Measurements from ENCODE around the gene AKAP8.
"Not testable (repeated sequence)": the region's sequence is repeated elsewhere in the genome, so short reads cannot be mapped to it uniquely, and the experiment has no call there.

Gene AKAP8

GRCh38 chr19:15335992-15336391 is 43.6 kb downstream of the AKAP8 start:
- not testable (repeated sequence) for DNase-seq (ENCODE audit: low read depth in 2 of 3, low spot score in 2 of 3)

- DNase-seq (ENCODE audit: low read depth in 2 of 3, low spot score in 2 of 3): peak; percentile 54 to 64 (median 58)
These were observed 47.1 kb downstream of the AKAP8 start, which contains the start of gene BRD4 for GRCh38 chr19:15332311-15332996. TSS of gene BRD4 (minus strand) at chr19:15332539. CDS start at chr19:15273099, 59,440 bp downstream.

- peak in 2 of 3 experiments; percentile 52 to 55 for DNase-seq (ENCODE audit: low read depth in 2 of 3, low spot score in 2 of 3)
These were observed 47.9 kb downstream of the AKAP8 start for GRCh38 chr19:15331419-15332310.

- no peak for DNase-seq (ENCODE audit: low read depth in 2 of 3, low spot score in 2 of 3)
These were observed 48.7 kb downstream of the AKAP8 start for GRCh38 chr19:15330801-15331418.

- no peak for DNase-seq (ENCODE audit: low read depth in 2 of 3, low spot score in 2 of 3)
These were observed 51.3 kb downstream of the AKAP8 start for GRCh38 chr19:15328312-15328711.

GRCh38 chr19:15324791-15325519 is 54.6 kb downstream of the AKAP8 start:
- DNase-seq (ENCODE audit: low read depth in 2 of 3, low spot score in 2 of 3): no peak

- DNase-seq (ENCODE audit: low read depth in 2 of 3, low spot score in 2 of 3): no peak
These were observed 55.9 kb downstream of the AKAP8 start for GRCh38 chr19:15323496-15324235.

GRCh38 chr19:15321739-15322138 is 57.8 kb downstream of the AKAP8 start:
- no peak for DNase-seq (ENCODE audit: low read depth in 2 of 3, low spot score in 2 of 3)

GRCh38 chr19:15320116-15320515 is 59.5 kb downstream of the AKAP8 start:
- DNase-seq (ENCODE audit: low read depth in 2 of 3, low spot score in 2 of 3): no peak

GRCh38 chr19:15318241-15318691 is 61.3 kb downstream of the AKAP8 start:
- DNase-seq (ENCODE audit: low read depth in 2 of 3, low spot score in 2 of 3): no peak

GRCh38 chr19:15317392-15318071 is 62.1 kb downstream of the AKAP8 start:
- DNase-seq (ENCODE audit: low read depth in 2 of 3, low spot score in 2 of 3): no peak

GRCh38 chr19:15316498-15316897 is 63.1 kb downstream of the AKAP8 start:
- DNase-seq (ENCODE audit: low read depth in 2 of 3, low spot score in 2 of 3): no peak

- DNase-seq (ENCODE audit: low read depth in 2 of 3, low spot score in 2 of 3): no peak
These were observed 64.5 kb downstream of the AKAP8 start for GRCh38 chr19:15315101-15315500.

- DNase-seq (ENCODE audit: low read depth in 2 of 3, low spot score in 2 of 3): no peak
These were observed 65.8 kb downstream of the AKAP8 start for GRCh38 chr19:15313649-15314279.

- DNase-seq (ENCODE audit: low read depth in 2 of 3, low spot score in 2 of 3): no peak
These were observed 72.4 kb downstream of the AKAP8 start for GRCh38 chr19:15307169-15307568.

GRCh38 chr19:15305582-15306334 is 73.8 kb downstream of the AKAP8 start:
- no peak for DNase-seq (ENCODE audit: low read depth in 2 of 3, low spot score in 2 of 3)

- no peak for DNase-seq (ENCODE audit: low read depth in 2 of 3, low spot score in 2 of 3)
These were observed 75.4 kb downstream of the AKAP8 start for GRCh38 chr19:15304140-15304705.

Measured in activated CD8-positive, alpha-beta memory T cell treated with anti-CD3 and anti-CD28 coated beads for 48 hours (primary cell).